Subcutaneous adipose tissue (tissue), 4 donors: ENCODE results near the gene EML5. TPM values are rescaled to one million over a fixed set of nuclear protein-coding genes. Genes with fewer than 3 reads are reported as not detected.

Experiments used
- small RNA-seq: library from RNA; depleted of rRNA; stranded (forward); fragments of <200 nt; gene quantifications from one replicate; pipeline ENCODE3, GENCODE V24; 2016
- total RNA-seq, 4 donors: library from RNA; depleted of rRNA; stranded (reverse); fragments of >200 nt; gene quantifications; one replicate each; pipeline ENCODE4 v1.1.0, GENCODE V29; 2016
- TF ChIP-seq, protein P1 (sequence below): fragments of 450-650 bp; IDR thresholded peaks from one replicate; pipeline ENCODE4 v1.5.1; 2016; ENCODE audit warnings: low read depth, mild to moderate bottlenecking, control low read depth, antibody characterized with exemption, moderate library complexity

EML5 gene
- total RNA-seq, 4 donors from 2014 or later, result 0.19 to 1.1 (median 0.33) TPM

DNA sequence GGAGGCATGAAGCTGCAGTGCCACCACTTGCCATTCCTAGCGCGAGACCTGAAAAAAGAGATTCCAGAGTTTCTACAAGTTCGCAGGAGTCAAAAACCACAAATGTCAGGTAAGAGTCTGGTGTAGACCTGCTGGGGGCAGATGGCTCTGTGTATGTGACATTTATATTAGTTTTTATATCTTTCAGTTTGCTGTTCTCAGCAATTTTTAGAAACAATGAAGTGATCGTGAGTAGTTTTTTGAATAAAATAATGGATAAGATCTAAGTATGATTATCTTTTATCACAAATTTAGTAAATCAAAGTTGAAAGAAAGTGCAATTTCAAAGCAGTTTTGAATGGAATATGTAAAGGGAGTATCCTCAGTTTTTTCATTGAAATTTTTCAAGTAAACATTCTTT is 220.6 kb downstream of the EML5 start:
- TF ChIP-seq, protein P1, sequence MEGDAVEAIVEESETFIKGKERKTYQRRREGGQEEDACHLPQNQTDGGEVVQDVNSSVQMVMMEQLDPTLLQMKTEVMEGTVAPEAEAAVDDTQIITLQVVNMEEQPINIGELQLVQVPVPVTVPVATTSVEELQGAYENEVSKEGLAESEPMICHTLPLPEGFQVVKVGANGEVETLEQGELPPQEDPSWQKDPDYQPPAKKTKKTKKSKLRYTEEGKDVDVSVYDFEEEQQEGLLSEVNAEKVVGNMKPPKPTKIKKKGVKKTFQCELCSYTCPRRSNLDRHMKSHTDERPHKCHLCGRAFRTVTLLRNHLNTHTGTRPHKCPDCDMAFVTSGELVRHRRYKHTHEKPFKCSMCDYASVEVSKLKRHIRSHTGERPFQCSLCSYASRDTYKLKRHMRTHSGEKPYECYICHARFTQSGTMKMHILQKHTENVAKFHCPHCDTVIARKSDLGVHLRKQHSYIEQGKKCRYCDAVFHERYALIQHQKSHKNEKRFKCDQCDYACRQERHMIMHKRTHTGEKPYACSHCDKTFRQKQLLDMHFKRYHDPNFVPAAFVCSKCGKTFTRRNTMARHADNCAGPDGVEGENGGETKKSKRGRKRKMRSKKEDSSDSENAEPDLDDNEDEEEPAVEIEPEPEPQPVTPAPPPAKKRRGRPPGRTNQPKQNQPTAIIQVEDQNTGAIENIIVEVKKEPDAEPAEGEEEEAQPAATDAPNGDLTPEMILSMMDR, result no peak

DNA sequence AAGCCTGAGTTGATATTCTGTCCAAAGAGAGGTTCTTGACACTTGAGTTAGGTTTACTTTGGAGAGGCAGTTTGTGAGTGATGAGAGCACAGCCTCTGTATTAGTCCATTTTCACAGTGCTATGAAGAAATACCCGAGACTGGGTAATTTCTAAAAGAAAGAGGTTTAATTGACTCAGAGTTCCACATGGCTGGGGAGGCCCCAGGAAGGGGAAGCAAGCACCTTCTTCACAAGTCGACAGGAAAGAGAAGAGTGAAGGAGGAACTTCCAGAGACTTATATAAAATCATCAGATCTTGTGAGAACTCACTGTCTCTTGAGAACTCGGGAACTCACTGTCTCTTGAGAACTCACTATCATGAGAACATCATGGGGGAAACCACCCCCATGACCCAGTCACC is 224.6 kb downstream of the EML5 start:
- TF ChIP-seq, protein P1, result no peak

DNA sequence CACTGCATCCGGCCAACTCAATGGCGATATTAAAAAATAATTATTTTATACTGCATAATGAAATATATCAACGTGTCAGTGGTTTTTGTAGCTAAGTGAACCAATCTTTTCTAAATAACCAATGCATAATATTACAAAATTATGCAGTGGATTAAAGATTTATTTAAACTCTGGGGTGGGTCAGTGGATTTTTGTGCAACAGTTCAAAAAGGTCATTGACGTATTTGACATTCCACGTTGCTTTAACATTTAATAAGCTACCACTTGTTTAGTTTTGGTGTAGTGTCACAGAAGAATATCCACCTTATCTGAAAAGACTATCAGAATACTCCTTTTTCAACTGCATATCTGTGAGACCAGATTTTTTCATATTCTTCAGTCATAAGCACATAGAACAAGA is 227.3 kb downstream of the EML5 start:
- TF ChIP-seq, protein P1, result no peak

DNA sequence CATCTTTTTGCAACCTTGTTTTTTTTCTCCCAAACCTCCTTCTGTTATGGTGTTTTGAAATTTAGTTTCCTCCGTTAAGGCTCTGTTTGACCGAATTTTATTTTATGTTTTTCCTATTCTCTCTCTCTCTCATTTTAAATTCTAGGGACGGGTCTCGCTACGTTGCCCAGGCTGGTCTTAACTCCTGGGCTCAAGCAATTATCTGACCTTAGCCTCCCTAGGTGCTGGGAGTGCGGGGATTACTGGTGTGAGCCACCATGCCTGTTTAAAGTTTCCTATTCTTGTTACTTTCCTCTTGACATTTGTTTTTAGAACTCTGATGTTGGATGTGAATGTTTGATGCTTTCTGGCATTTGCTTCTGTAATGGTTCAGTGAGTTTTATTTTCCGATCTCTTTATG is 228.9 kb downstream of the EML5 start:
- TF ChIP-seq, protein P1, result no peak

- TF ChIP-seq, protein P1, result no peak
Observed at GRCh38 chr14:88562831-88563686, 229.7 kb downstream of the EML5 start, which contains the start of gene ZC3H14. Gene ZC3H14, plus strand, starts transcription at chr14:88563037. Its CDS starts 97 bp downstream, at chr14:88563134.

- TF ChIP-seq, protein P1, result no peak
Observed at GRCh38 chr14:88562532-88562830, 230.3 kb downstream of the EML5 start.

Small RNA genes lying within 50 kb of the gene (small RNA-seq; reads per million reads assigned to genes)
- gene RF00019, result 0.49 reads per million
- gene RNU4-92P, result not detected

Other genes starting within 250 kb of the EML5 start
- gene PTPN21, start 237.9 kb downstream of the EML5 start, total RNA-seq, result 10 to 100 TPM; 12.6 to 24.3 (median 20.7) TPM
- 10 to 100 TPM; 57.3 to 95.2 (median 64.7) TPM for gene ZC3H14, start 229.9 kb downstream of the EML5 start, total RNA-seq
- 10 to 100 TPM; 17.4 to 38.9 (median 22.8) TPM for gene TTC8, start 31.7 kb upstream of the EML5 start, total RNA-seq